HepG2 (cell line): ENCODE measurements around the gene EDAR. TPM values are rescaled to one million over a fixed set of nuclear protein-coding genes. Genes with fewer than 3 reads are reported as not detected.

Experiments
- ATAC-seq: fragments of 200-7000 bp; cut with Tn5 transposase; 3 replicates; pipeline ENCODE4 v1.9.1; 2020; ENCODE audit warnings: mild to moderate bottlenecking, moderate library complexity
- BruUV-seq: library from RNA; stranded (reverse); fragments of 400-500 nt; replicated peaks from 2 replicates; lab custom pipeline; 2021; lab: Mats Ljungman, UMichigan
- CTCF ChIA-PET: fragments of 300-600 bp; formaldehyde crosslinking; extraction: SDS; loops from one replicate; lab custom pipeline; 2021; ENCODE audit warnings: low total read pairs, inconsistent platforms, low intra/inter-chr PET ratio; lab: Yijun Ruan, JAX
- POLR2A ChIA-PET: fragments of 350-600 bp; sonication (Branson Sonifier 250); formaldehyde crosslinking; loops from one replicate; lab custom pipeline; 2020; ENCODE audit warnings: antibody characterized with exemption, inconsistent platforms; lab: Yijun Ruan, JAX
- DNase-seq: peaks from one replicate; pipeline ENCODE4 v3.0.0-alpha.2; 2015; ENCODE audit warnings: low spot score
- FAIRE-seq: peaks from 3 replicates; lab custom pipeline; 2011; peaks lifted over from hg19 to GRCh38; lab: Jason Lieb, UNC
- H2AFZ ChIP-seq: one replicate; pipeline ENCODE4 v1.6.1; 2011; ENCODE audit warnings: low read length, inconsistent platforms
- H3K27ac ChIP-seq: fragments of 300-600 bp; 3 replicates; pipeline ENCODE4 v1.8.0; 2011; ENCODE audit warnings: mixed run types, mild to moderate bottlenecking, mixed read lengths, low read length, inconsistent platforms; ENCODE audit not compliant: insufficient read depth; ENCODE audit errors: extremely low read length
- H3K27me3 ChIP-seq, 2 experiments: fragments of 200-600 bp in 1 of 2; 2 replicates in 1 of 2; 3 replicates in 1 of 2; pipeline versions ENCODE4 v1.6.0 to v1.8.0; 2011; ENCODE audit warnings: low read length in 2 of 2, mild to moderate bottlenecking in 2 of 2, moderate library complexity in 2 of 2, inconsistent platforms in 1 of 2; ENCODE audit not compliant: insufficient read depth in 2 of 2, control insufficient read depth in 1 of 2
- H3K36me3 ChIP-seq, 2 experiments: fragments of 200-600 bp in 1 of 2; replicated peaks in 1 of 2; 2 replicates in 1 of 2; 3 replicates in 1 of 2; pipeline versions ENCODE4 v1.5.1 to v1.8.0; 2011; ENCODE audit warnings: low read length in 2 of 2, inconsistent platforms in 1 of 2; ENCODE audit not compliant: insufficient read depth in 2 of 2, control insufficient read depth in 1 of 2
- H3K4me1 ChIP-seq: 2 replicates; pipeline ENCODE4 v1.5.1; 2012; ENCODE audit warnings: low read length, inconsistent platforms; ENCODE audit not compliant: insufficient read depth
- H3K4me2 ChIP-seq: 2 replicates; pipeline ENCODE4 v1.6.0; 2011; ENCODE audit warnings: low read depth, low read length, inconsistent platforms
- H3K4me3 ChIP-seq, 3 experiments: fragments of 200-600 bp in 1 of 3; sonication (generic), shearing (Covaris generic) in 1 of 3; replicated peaks in 1 of 3; 2 replicates each; pipeline ENCODE4 v1.5.1; 2011 to 2016; ENCODE audit warnings: low read length in 3 of 3, inconsistent platforms in 2 of 3, low read depth in 2 of 3, mild to moderate bottlenecking in 2 of 3, control low read depth in 1 of 3, mixed read lengths in 1 of 3; ENCODE audit not compliant: insufficient read depth in 1 of 3
- H3K79me2 ChIP-seq: one replicate; pipeline ENCODE4 v1.6.1; 2011; ENCODE audit warnings: low read length, inconsistent platforms; ENCODE audit not compliant: insufficient read depth
- H3K9ac ChIP-seq: 2 replicates; pipeline ENCODE4 v1.6.0; 2011; ENCODE audit warnings: mild to moderate bottlenecking, low read depth, low read length, inconsistent platforms; ENCODE audit not compliant: insufficient read depth
- H3K9me3 ChIP-seq: 2 replicates; pipeline ENCODE4 v1.5.1; 2012; ENCODE audit warnings: mild to moderate bottlenecking, low read length
- H4K20me1 ChIP-seq: 2 replicates; pipeline ENCODE4 v1.6.0; 2011; ENCODE audit warnings: inconsistent platforms, mild to moderate bottlenecking, low read length, moderate library complexity; ENCODE audit not compliant: insufficient read depth
- JUNB ChIP-seq: sonication (generic); formaldehyde crosslinking; IDR thresholded peaks from 2 replicates; pipeline ENCODE4 v1.8.0; 2022; ENCODE audit warnings: missing genetic modification reagents, mild to moderate bottlenecking, borderline replicate concordance
- TBX2 ChIP-seq: sonication (generic); formaldehyde crosslinking; IDR thresholded peaks from 2 replicates; pipeline ENCODE4 v1.5.0; 2020; ENCODE audit warnings: missing genetic modification reagents, mild to moderate bottlenecking, borderline replicate concordance
- ZFP82 ChIP-seq: sonication (generic); formaldehyde crosslinking; IDR thresholded peaks from 2 replicates; pipeline ENCODE4 v1.5.1; 2020; ENCODE audit warnings: mild to moderate bottlenecking, missing genetic modification reagents, borderline replicate concordance
- WGBS: methylation state at CpG from one replicate; pipeline ENCODE4 v1.1.6; 2017; ENCODE audit warnings: low lambda C conversion rate; 5-methylcytosine and 5-hydroxymethylcytosine counted together
- in situ Hi-C: cut with HindIII; loops from 2 replicates; pipeline ENCODE4 v1.10.0; 2017; ENCODE audit warnings: low pct_unique_long_range_greater_than_20kb; ENCODE audit not compliant: extremely low pct_ligation_motif_present
- intact Hi-C: fragments of 100-400 bp; cut with micrococcal nuclease; formaldehyde crosslinking; loops from one replicate; pipeline ENCODE4 v1.10.0; 2022; ENCODE audit not compliant: unreplicated experiment
- polyA plus RNA-seq, 8 experiments: library from polyadenylated mRNA; depleted of rRNA in 3 of 8; stranded (reverse) in 7 of 8; unstranded in 1 of 8; fragments of >200 nt; fragmentation: Illumina TruSeq in 4 of 8; extraction: Trizol in 4 of 8; gene quantifications; 2 replicates each; pipeline versions ENCODE4 v1.2.1 to v1.2.3, GENCODE V29; 2011 to 2016; ENCODE audit warnings: low read depth in 4 of 8, missing spikeins in 1 of 8, mixed read lengths in 1 of 8; ENCODE audit not compliant: insufficient read depth in 1 of 8
- total RNA-seq, 5 experiments: library from RNA; depleted of rRNA; stranded (reverse); fragments of >200 nt; fragmentation: Illumina TruSeq; extraction: Trizol; gene quantifications; 2 replicates each; pipeline ENCODE4 v1.2.3, GENCODE V29; 2016; ENCODE audit warnings: low read depth in 1 of 5
- TF ChIP-seq, protein P1 (sequence below): fragments of 450-650 bp; IDR thresholded peaks from 2 replicates; pipeline ENCODE4 v1.6.1; 2017; ENCODE audit warnings: mild to moderate bottlenecking
- TF ChIP-seq, protein P2 (sequence below): sonication (generic); formaldehyde crosslinking; IDR thresholded peaks from 2 replicates; pipeline ENCODE4 v1.5.1; 2020; ENCODE audit warnings: mild to moderate bottlenecking, missing genetic modification reagents, borderline replicate concordance
- TF ChIP-seq, protein P3 (sequence below): sonication (generic); formaldehyde crosslinking; IDR thresholded peaks from 2 replicates; pipeline ENCODE4 v1.9.0; 2021; ENCODE audit warnings: missing genetic modification reagents, borderline replicate concordance
- TF ChIP-seq, protein P4 (sequence below): sonication (generic); formaldehyde crosslinking; conservative IDR thresholded peaks from 2 replicates; pipeline ENCODE4 v1.8.0; 2022; ENCODE audit warnings: missing genetic modification reagents
- TF ChIP-seq, protein P5 (sequence below): sonication (generic); formaldehyde crosslinking; IDR thresholded peaks from 2 replicates; pipeline ENCODE4 v1.4.0; 2020; ENCODE audit warnings: missing genetic modification reagents

The EDAR gene
- total and polyA plus RNA-seq, 2 of the 13 experiments (the other 11 are each of a cell fraction or from before 2014, with no cell fraction given): not detected

DNA sequence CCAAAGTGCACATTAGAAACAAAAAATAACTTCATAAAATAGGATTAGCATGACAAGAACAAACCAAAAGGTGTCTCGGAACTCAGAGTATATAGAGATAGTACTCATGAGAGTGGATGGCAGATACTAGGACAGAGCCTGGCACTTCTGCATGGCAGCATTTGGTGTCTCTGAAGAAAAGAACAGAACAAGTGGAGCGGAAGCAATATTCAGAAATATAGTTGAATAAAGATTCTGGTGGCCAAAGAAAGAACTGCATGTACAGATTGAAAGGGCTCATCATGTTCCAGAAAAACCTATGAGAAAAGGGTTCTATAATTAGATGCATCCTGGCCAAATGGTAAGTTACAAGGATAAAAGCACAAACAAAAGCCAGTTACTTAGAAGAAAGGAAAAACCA, 111.5 kb downstream of the EDAR start (continued):
- TF ChIP-seq, protein P1, sequence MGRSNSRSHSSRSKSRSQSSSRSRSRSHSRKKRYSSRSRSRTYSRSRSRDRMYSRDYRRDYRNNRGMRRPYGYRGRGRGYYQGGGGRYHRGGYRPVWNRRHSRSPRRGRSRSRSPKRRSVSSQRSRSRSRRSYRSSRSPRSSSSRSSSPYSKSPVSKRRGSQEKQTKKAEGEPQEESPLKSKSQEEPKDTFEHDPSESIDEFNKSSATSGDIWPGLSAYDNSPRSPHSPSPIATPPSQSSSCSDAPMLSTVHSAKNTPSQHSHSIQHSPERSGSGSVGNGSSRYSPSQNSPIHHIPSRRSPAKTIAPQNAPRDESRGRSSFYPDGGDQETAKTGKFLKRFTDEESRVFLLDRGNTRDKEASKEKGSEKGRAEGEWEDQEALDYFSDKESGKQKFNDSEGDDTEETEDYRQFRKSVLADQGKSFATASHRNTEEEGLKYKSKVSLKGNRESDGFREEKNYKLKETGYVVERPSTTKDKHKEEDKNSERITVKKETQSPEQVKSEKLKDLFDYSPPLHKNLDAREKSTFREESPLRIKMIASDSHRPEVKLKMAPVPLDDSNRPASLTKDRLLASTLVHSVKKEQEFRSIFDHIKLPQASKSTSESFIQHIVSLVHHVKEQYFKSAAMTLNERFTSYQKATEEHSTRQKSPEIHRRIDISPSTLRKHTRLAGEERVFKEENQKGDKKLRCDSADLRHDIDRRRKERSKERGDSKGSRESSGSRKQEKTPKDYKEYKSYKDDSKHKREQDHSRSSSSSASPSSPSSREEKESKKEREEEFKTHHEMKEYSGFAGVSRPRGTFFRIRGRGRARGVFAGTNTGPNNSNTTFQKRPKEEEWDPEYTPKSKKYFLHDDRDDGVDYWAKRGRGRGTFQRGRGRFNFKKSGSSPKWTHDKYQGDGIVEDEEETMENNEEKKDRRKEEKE: no peak
- TF ChIP-seq TBX2 (CRISPR knock-in tag) (no peak), JUNB (CRISPR knock-in tag) (no peak)

- Histone ChIP-seq H3K9me3 (peaks cover 19% of the 10 kb centered on the region), H3K4me1 (no peaks in the 10 kb centered on the region), H3K27ac (no peak overlapping the region), H3K27me3 (no peaks in the 10 kb centered on the region), H3K79me2 (no peaks in the 10 kb centered on the region), H3K4me3 (no peak overlapping the region), H2AFZ (no peak overlapping the region), H3K4me2 (no peak overlapping the region), H3K36me3 (peaks cover 13 to 22% of the 10 kb centered on the region in 2 experiments; a peak in 4 of 5 replicates), H3K9ac (no peak overlapping the region), H4K20me1 (no peaks in the 10 kb centered on the region)
- no peak for DNase-seq
- FAIRE-seq: no peak
- ChIA-PET POLR2A (no interaction called here), CTCF (no interaction called here)
- in situ Hi-C loops (no loop called here), intact Hi-C loops (no loop called here)
- no peak for ATAC-seq
- 97% methylated on average over 5 of the region's 5 CpGs for WGBS
- BruUV-seq: no TSS peak
- TF ChIP-seq, protein P2, sequence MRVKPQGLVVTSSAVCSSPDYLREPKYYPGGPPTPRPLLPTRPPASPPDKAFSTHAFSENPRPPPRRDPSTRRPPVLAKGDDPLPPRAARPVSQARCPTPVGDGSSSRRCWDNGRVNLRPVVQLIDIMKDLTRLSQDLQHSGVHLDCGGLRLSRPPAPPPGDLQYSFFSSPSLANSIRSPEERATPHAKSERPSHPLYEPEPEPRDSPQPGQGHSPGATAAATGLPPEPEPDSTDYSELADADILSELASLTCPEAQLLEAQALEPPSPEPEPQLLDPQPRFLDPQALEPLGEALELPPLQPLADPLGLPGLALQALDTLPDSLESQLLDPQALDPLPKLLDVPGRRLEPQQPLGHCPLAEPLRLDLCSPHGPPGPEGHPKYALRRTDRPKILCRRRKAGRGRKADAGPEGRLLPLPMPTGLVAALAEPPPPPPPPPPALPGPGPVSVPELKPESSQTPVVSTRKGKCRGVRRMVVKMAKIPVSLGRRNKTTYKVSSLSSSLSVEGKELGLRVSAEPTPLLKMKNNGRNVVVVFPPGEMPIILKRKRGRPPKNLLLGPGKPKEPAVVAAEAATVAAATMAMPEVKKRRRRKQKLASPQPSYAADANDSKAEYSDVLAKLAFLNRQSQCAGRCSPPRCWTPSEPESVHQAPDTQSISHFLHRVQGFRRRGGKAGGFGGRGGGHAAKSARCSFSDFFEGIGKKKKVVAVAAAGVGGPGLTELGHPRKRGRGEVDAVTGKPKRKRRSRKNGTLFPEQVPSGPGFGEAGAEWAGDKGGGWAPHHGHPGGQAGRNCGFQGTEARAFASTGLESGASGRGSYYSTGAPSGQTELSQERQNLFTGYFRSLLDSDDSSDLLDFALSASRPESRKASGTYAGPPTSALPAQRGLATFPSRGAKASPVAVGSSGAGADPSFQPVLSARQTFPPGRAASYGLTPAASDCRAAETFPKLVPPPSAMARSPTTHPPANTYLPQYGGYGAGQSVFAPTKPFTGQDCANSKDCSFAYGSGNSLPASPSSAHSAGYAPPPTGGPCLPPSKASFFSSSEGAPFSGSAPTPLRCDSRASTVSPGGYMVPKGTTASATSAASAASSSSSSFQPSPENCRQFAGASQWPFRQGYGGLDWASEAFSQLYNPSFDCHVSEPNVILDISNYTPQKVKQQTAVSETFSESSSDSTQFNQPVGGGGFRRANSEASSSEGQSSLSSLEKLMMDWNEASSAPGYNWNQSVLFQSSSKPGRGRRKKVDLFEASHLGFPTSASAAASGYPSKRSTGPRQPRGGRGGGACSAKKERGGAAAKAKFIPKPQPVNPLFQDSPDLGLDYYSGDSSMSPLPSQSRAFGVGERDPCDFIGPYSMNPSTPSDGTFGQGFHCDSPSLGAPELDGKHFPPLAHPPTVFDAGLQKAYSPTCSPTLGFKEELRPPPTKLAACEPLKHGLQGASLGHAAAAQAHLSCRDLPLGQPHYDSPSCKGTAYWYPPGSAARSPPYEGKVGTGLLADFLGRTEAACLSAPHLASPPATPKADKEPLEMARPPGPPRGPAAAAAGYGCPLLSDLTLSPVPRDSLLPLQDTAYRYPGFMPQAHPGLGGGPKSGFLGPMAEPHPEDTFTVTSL: no peak
- TF ChIP-seq ZFP82 (CRISPR knock-in tag): 0 out of 2 replicates have a peak, but pooled peaks have one; percentile 31
- TF ChIP-seq, protein P3, sequence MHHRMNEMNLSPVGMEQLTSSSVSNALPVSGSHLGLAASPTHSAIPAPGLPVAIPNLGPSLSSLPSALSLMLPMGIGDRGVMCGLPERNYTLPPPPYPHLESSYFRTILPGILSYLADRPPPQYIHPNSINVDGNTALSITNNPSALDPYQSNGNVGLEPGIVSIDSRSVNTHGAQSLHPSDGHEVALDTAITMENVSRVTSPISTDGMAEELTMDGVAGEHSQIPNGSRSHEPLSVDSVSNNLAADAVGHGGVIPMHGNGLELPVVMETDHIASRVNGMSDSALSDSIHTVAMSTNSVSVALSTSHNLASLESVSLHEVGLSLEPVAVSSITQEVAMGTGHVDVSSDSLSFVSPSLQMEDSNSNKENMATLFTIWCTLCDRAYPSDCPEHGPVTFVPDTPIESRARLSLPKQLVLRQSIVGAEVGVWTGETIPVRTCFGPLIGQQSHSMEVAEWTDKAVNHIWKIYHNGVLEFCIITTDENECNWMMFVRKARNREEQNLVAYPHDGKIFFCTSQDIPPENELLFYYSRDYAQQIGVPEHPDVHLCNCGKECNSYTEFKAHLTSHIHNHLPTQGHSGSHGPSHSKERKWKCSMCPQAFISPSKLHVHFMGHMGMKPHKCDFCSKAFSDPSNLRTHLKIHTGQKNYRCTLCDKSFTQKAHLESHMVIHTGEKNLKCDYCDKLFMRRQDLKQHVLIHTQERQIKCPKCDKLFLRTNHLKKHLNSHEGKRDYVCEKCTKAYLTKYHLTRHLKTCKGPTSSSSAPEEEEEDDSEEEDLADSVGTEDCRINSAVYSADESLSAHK: no peak
- TF ChIP-seq, protein P4, sequence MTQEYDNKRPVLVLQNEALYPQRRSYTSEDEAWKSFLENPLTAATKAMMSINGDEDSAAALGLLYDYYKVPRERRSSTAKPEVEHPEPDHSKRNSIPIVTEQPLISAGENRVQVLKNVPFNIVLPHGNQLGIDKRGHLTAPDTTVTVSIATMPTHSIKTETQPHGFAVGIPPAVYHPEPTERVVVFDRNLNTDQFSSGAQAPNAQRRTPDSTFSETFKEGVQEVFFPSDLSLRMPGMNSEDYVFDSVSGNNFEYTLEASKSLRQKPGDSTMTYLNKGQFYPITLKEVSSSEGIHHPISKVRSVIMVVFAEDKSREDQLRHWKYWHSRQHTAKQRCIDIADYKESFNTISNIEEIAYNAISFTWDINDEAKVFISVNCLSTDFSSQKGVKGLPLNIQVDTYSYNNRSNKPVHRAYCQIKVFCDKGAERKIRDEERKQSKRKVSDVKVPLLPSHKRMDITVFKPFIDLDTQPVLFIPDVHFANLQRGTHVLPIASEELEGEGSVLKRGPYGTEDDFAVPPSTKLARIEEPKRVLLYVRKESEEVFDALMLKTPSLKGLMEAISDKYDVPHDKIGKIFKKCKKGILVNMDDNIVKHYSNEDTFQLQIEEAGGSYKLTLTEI: no peak
- TF ChIP-seq, protein P5, sequence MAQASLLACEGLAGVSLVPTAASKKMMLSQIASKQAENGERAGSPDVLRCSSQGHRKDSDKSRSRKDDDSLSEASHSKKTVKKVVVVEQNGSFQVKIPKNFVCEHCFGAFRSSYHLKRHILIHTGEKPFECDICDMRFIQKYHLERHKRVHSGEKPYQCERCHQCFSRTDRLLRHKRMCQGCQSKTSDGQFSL (CRISPR knock-in tag): no peak
Observed at GRCh38 chr2:108870069-108870644, 118.9 kb downstream of the EDAR start.
